Measurements from ENCODE around the gene NUBP2.

DNA sequence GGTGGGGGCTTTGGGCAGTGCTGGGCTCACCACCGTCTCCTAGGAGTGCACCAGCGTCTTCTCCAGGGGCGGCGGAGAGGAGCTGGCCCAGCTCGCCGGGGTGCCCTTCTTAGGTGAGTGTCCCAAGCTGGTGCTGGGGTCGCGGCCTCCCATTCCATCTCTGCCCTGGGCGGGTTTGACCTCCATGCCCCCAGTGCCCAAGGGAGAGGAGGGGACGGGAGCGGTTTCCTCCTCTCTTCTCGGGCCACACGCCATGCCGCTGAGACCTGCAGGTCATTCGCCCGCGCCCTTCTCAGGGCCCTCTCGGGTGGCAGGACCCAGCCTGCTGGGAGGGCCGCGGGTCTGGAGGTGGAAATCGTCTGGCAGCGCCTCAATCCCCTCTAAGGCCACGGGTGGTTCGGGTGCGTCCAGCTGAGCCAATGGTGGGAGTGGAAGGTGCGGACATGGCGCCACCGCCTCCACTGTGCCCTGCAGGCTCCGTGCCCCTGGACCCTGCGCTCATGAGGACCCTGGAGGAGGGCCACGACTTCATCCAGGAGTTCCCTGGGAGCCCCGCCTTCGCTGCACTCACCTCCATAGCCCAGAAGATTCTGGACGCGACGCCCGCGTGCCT is 5.4 kb downstream of the NUBP2 start:
- TF ChIP-seq POLR2A (IDR thresholded peaks at IDR 0.05) = no peak
- TF ChIP-seq, protein P1, sequence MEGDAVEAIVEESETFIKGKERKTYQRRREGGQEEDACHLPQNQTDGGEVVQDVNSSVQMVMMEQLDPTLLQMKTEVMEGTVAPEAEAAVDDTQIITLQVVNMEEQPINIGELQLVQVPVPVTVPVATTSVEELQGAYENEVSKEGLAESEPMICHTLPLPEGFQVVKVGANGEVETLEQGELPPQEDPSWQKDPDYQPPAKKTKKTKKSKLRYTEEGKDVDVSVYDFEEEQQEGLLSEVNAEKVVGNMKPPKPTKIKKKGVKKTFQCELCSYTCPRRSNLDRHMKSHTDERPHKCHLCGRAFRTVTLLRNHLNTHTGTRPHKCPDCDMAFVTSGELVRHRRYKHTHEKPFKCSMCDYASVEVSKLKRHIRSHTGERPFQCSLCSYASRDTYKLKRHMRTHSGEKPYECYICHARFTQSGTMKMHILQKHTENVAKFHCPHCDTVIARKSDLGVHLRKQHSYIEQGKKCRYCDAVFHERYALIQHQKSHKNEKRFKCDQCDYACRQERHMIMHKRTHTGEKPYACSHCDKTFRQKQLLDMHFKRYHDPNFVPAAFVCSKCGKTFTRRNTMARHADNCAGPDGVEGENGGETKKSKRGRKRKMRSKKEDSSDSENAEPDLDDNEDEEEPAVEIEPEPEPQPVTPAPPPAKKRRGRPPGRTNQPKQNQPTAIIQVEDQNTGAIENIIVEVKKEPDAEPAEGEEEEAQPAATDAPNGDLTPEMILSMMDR (IDR thresholded peaks at IDR 0.05) = no peak
